ENCODE results near the gene MAP7D1.

The MAP7D1 gene

DNA sequence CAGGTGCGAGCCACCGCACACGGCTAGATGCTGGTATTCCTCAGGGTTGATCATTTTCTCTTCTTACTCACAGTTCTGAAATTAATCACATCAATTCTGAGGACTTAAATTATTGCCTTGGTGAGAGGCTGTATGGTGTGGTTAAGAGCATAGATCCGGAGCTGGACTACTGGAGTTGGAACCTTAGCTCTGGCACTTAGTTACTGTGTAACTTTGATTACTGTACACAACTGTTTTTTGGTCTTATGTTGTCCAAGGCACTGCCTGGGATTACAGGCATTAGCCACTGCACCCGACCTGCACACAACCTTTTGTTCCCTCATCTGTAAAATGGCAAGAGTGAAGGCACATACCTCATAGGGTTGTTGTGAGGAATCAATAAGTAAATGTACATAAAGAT is 42.7 kb downstream of the MAP7D1 start:
- in situ Hi-C loops (cut with HindIII; ENCODE audit: low sequenced_read_pairs) = no loop called here
- TF ChIP-seq, protein P1, sequence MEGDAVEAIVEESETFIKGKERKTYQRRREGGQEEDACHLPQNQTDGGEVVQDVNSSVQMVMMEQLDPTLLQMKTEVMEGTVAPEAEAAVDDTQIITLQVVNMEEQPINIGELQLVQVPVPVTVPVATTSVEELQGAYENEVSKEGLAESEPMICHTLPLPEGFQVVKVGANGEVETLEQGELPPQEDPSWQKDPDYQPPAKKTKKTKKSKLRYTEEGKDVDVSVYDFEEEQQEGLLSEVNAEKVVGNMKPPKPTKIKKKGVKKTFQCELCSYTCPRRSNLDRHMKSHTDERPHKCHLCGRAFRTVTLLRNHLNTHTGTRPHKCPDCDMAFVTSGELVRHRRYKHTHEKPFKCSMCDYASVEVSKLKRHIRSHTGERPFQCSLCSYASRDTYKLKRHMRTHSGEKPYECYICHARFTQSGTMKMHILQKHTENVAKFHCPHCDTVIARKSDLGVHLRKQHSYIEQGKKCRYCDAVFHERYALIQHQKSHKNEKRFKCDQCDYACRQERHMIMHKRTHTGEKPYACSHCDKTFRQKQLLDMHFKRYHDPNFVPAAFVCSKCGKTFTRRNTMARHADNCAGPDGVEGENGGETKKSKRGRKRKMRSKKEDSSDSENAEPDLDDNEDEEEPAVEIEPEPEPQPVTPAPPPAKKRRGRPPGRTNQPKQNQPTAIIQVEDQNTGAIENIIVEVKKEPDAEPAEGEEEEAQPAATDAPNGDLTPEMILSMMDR (IDR thresholded peaks at IDR 0.05; ENCODE audit: low read depth, low read length) = no peak
- H3K4me3 ChIP-seq (ENCODE audit: low read depth, low read length) = no peak overlapping the region
- DNase-seq (ENCODE audit: low read depth, low spot score) = no peak

DNA sequence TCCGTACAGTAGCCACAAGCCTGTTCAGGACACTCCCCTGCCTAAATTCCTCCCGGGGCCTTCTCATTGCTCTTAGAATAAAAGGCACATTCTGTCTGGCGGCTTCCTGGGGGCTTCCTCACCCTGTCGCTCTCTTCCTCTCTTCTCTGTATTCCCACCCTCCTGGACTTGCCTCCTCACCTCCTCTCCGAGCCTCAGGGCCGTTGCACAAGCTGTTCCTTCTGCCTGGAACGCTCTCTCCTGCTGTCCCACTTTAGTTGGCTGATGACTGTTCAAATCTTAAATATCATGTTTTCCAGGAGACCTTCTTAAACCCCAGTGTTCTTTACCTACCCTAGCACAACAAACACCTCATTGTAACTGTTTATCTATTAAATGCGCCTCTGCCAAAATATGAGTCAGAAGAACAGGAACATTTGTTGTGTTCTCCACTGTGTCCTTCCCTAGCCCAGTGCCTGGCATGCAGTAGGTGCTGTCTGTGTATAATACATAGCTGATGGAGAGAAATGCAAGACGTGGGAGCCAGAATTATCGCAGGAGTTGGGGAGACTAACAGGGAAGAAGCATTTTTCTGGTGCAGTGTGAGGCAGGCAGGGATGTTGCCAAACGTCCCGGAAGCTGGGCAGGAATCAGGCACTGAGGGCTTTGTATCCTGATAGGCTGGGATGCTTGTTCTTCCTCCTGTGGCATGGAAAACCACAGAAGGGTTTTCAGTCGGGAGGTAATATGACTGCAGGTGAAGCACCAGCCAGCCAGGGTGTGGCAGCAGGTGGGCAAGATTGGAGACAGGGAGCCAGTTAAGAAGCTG is 44.2 kb downstream of the MAP7D1 start:
- peak; percentile 50 for DNase-seq (ENCODE audit: low read depth, low spot score)
- TF ChIP-seq, protein P1 (IDR thresholded peaks at IDR 0.05; ENCODE audit: low read depth, low read length) = no peak
- in situ Hi-C loops (cut with HindIII; ENCODE audit: low sequenced_read_pairs) = no loop called here
- H3K4me3 ChIP-seq (ENCODE audit: low read depth, low read length) = no peak overlapping the region

DNA sequence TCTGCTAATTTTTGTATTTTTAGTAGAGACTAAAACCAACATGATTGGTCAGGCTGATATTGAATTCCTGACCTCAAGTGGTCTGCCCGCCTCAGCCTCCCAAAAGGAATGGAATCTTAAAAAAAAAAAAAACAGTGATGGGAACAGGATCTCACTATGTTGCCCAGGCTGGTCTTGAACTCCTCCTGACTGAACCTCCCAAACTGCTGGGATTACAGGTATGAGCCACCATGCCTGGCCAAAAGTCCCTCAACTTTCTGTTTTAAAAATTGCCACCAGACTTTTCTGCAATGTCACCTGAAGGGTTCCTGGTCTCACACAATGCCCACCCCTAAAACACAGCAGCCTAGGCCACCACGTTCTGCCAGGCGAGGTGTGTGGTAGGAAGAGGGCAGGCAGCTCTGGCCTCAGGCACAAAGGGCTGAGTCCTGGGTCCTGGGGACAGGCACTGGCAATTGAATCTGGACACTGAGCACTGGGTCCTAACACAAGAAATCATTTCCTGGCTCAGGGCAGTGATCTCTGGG is 47.1 kb downstream of the MAP7D1 start:
- in situ Hi-C loops (cut with HindIII; ENCODE audit: low sequenced_read_pairs) = no loop called here
- no peak overlapping the region for H3K4me3 ChIP-seq (ENCODE audit: low read depth, low read length)
- no peak for DNase-seq (ENCODE audit: low read depth, low spot score)
- TF ChIP-seq, protein P1 (IDR thresholded peaks at IDR 0.05; ENCODE audit: low read depth, low read length) = no peak

DNA sequence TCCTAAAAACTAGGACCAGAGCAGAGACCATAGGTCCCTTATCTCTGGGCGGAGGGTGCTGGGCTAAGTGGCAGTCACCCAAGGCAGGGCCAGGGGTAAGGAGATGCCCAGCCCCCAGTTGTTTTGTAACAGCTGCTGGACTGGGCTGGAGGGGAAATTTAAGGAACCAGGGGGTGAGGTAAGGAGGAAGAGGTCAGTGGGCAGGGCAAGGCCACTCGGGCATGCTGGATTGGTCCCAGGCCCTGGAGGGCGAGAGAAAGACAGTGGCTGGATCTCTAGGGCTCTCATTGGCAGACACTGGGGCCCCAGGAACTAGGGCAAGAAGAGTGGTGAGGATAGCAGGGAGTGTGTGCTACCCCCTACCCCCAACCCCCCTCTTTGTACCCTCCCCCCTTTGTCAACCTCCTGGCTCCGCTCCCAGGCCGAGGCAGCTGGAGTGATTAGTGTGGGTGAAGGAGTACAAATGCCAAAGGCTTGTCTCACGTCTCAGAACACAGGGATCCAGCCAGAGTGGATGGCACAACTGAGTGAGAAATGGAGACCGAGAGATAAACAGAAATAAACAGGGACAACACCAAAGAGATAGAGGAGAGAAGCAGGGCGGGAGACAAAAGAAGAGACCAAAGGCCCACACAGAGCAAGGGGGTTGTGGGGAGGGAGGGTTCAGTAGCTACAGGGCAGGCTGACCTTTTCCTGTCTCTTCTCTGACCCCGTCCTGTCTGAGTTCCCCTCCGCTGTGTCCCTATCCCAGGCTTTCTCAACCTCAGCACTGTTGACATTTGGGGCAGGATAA is 47.8 kb downstream of the MAP7D1 start:
- TF ChIP-seq, protein P1 (IDR thresholded peaks at IDR 0.05; ENCODE audit: low read depth, low read length) = no peak
- no peak overlapping the region for H3K4me3 ChIP-seq (ENCODE audit: low read depth, low read length)
- in situ Hi-C loops (cut with HindIII; ENCODE audit: low sequenced_read_pairs) = no loop called here

DNA sequence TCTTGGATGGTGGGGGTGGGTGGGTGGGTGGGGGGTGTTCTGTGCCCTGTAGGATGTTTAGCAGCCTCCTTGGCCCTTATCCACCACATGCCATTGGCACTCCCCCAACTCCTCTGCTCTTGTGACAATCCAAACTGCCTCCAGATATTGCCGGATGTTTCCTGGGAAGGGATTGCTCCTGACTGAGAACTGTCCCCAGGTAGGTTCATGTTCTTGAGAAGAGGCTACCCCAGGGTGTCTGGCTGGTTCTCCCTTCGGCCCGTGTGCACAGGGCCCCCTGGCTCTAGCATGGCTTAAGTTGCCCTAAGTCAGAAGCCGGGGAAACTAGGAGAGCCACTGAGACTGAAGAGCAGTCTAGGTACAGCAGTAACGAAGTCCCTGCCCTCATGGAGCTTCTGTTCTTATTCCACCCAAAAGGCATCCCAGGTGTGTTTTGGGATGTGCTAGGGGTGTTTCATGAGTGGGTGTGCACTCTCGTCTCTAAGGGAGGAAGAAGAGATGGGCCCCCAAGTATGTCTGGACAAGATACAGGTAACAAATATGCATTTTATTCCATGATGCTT is 48.5 kb downstream of the MAP7D1 start:
- TF ChIP-seq, protein P1 (IDR thresholded peaks at IDR 0.05; ENCODE audit: low read depth, low read length) = no peak
- in situ Hi-C loops (cut with HindIII; ENCODE audit: low sequenced_read_pairs) = no loop called here
- no peak overlapping the region for H3K4me3 ChIP-seq (ENCODE audit: low read depth, low read length)
- no peak for DNase-seq (ENCODE audit: low read depth, low spot score)

More for the DNA sequence above, 47.8 kb downstream of the MAP7D1 start:
- DNase-seq (ENCODE audit: low read depth, low spot score) = peak; percentile 26

DNA sequence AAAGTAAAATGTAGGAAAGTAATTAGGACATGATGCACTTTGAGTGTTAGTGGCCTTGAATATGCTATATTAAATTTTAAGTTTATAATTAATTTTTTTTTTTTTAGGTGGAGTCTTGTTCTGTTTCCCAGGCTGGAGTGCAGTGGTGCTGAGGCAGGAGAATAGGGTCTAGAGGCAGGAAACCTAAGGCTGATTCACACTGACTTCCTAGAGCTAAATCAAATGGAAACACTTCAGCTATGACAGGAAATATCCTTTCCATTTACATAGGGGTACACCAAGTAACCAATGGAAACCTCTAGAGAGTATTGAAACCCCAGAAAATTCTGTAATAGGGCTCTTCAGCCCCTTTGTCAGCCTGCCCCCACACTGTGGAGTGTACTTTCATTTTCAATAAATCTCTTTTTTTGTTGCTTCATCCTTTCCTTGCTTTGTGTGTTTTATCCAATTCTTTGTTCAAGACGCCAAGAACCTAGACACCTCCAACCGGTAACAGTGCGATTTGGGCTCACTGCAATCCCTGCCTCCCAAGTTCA is 50.4 kb downstream of the MAP7D1 start:
- no peak for DNase-seq (ENCODE audit: low read depth, low spot score)
- in situ Hi-C loops (cut with HindIII; ENCODE audit: low sequenced_read_pairs) = no loop called here
- H3K4me3 ChIP-seq (ENCODE audit: low read depth, low read length) = no peak overlapping the region
- TF ChIP-seq, protein P1 (IDR thresholded peaks at IDR 0.05; ENCODE audit: low read depth, low read length) = no peak
